T47D (cell line): ENCODE results near the gene ENSA.
A peak's percentile ranks its signal among the peaks of the same experiment; 100 is the strongest.
"Not testable (repeated sequence)": the region's sequence is repeated elsewhere in the genome, so short reads cannot be mapped to it uniquely, and the experiment has no call there.

Experiments used
- DNase-seq, 2 experiments: peaks; one replicate each; pipeline versions ENCODE4 v3.0.0 to v3.0.0-alpha.2; 2011 to 2012; ENCODE audit warnings: low read depth in 1 of 2, low spot score in 1 of 2
- JUND ChIP-seq: IDR thresholded peaks from 2 replicates; pipeline ENCODE4 v1.6.1; 2012; ENCODE audit warnings: low read depth
- in situ Hi-C: cut with HindIII; loops from 2 replicates; pipeline ENCODE4 v1.10.0; 2016; ENCODE audit warnings: low sequenced_read_pairs, low pct_unique_long_range_greater_than_20kb

ENSA gene, protein sequence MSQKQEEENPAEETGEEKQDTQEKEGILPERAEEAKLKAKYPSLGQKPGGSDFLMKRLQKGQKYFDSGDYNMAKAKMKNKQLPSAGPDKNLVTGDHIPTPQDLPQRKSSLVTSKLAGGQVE

DNA sequence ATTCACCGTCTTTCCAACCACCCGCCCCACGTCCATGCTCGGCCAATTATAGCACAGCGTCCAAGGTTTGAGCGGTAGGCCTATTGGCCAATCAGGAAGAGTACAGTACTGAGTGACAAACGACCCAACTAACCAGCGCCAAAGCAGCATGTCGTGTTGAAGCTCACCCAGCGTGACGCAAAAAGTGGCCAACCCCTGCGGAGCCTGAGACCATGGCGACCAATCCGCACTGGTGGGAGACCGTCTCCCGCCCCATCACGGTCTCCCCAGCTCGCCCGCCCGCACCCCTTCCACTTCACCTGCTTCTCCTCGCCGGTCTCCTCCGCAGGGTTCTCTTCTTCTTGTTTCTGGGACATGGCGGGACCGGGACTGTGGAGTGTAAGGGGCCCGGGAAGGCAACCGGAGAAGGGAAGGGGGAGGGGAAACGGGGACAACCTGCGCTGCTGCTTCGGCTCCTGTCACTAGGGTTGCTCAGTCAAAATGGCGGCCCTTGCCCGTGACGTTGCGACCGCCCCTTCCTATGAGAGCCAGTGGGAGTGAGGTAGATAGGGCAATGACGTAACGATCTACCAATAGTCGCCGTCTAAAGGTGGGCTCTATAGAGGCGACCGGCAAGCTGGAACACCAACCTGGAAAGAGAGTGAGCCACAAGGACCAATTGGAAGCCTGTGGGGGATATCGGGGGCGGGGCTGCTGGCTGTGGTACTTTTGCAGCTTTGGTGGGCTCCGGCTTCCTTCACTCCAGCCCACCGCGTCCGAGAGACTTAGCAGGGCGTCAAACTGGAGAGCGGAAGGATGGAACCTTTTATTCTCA, at the start of gene ENSA:
TSS of gene ENSA (minus strand) at position 498 of the 814 bp plus-strand sequence. CDS start at position 356, 142 bp downstream.
- in situ Hi-C loops, result no loop called here
- TF ChIP-seq JUND, result no peak
- peak; percentile 90 to 100 for DNase-seq

DNA sequence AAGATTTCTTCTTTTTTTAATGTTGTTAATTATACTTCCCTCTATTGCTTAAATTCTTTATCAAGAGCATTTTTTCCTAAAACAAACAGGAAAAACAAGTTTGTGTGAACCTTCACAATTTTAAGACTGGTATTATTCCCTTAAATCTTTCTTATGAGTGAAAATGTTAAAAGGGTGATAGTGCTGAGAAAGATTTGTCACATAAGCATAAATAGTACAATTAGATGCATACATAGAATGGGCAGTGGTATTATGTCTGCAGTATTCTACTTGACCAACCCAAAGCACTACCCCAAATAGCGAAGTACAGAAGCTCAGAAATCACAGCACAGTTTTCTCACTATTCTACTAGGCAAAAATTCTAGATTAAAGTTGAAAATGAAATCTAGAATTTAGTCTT, 49.6 kb upstream of the ENSA start:
- TF ChIP-seq JUND, result no peak
- in situ Hi-C loops, result no loop called here
- DNase-seq, result no peak

DNA sequence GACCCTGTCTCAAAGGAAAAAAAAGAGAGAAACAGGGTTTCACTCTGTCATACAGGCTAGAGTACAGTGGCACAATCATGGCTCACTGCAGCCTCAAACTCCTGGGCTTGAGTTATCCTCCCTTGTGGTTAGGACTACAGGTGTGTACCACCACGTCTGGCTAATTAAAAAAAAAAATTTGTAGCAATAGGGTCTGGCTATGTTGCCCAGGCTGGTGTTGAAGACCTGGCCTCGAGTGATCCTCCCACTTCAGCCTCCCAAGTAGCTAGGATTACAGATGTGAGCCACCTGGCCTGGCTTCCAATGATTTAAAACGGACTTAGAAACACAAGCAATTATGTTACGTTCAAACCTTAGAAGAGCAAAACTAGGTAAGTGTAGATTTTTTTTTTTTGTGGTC, 45.5 kb upstream of the ENSA start:
- in situ Hi-C loops, result no loop called here
- TF ChIP-seq JUND, result no peak
- DNase-seq, result no peak

DNA sequence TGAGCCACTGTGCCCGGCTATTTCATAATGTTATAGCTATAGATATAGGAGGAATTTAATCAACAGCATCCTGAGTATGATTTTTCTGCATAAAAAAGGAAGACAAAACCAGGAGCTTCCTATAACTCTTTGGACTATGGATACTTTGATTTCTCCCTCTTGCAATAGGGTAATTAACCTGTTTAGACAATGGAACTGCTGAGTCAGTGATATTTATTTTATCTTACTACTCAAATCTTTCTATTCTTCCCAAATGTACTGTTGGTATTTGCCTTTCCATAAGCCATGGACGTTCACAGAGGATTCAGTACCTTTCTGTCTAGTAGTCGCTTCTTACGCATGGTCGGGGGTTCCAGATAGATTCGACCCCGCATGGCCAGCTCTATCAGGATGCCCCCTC, 33.9 kb upstream of the ENSA start:
- TF ChIP-seq JUND, result no peak
- in situ Hi-C loops, result no loop called here
- DNase-seq, result no peak

DNA sequence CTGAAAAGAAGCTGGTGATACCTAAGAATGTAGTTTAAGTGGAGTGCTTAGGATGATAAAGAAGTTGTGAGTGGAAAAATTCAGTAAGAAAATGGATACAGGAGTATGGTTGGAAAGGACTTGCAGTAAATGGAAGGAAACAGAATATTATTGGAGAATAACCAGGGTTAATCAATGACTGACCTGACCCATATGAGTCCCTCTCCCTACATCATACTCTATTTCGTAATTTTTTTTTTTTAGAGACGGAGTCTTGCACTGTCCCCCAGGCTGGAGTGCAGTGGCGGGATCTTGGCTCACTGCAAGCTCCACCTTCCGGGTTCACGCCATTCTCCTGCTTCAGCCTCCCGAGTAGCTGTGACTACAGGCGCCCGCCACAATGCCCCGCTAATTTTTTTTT, 33.4 kb upstream of the ENSA start:
- in situ Hi-C loops, result no loop called here
- no peak for TF ChIP-seq JUND
- DNase-seq, result no peak

DNA sequence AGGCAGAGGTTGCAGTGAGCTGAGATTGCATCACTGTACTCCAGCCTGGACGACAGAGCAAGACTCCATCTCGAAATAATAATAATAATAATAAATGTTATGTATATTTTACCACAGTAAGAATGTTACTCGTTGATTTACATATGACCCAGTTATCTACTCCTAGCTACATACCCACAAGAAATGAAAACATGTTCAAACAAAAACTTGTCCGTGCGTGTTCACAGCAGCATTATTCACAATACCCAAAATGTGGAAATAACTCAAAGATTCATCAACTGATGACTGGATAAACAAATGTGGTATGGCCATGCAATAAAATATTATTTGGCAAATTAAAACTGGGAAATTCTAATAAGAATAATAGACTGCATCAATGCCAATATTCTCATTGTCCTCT, 31.7 kb upstream of the ENSA start:
- no peak for DNase-seq
- no peak for TF ChIP-seq JUND
- in situ Hi-C loops, result no loop called here

DNA sequence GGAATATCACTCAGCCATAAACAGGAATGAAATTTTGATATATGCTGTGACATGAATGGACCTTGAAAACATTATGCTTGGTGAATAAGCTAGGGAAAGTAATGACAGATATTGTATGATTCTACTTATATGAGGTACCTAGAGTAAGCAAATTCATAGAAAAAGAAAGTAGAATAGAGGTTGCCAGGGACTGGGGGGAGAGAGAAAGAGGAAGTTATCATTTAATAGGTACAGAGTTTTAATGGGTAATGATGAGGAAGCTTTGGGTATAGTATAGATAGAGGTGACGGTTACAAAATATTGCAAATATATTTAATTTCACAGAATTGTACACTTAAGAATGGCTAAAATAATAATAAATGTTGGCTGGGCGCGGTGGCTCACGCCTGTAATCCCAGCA, 31.2 kb upstream of the ENSA start:
- DNase-seq, result no peak
- no peak for TF ChIP-seq JUND
- in situ Hi-C loops, result no loop called here

DNA sequence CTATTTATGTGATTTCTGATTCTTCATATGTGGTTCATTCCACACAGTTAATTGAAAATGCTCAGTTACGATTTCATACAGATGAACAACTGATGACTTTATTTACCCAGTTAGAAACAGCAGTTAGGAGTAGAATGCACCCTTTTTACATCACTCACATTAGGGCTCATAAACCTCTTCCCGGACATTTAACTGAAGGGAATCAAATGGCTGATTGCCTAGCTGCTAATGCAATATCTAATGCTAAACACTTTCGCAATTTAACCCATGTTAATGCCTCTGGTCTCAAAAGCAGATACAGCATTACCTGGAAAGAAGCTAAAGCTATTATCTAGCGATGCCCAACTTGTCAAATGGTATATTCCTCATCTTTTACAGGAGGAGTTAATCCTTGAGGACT, 27.7 kb upstream of the ENSA start:
- DNase-seq, in situ Hi-C loops: not testable (repeated sequence)

DNA sequence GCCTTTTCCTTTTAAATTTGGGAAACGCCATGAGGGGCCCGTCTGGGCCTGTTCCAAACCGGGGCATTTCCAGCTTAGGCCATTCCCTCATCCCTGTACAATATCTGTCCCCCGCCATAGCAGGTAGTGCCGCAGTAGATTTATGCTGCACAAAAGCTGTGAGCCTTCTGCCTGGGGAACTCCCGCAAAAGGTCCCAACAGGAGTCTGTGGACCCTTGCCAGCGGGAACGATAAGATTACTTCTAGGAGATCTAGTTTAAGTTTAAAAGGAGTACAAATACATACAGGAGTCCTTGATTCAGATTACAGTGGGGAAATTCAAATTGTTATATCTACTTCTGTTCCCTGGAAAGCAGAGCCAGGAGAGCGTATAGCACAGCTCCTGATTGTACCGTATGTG, 25.2 kb upstream of the ENSA start:
- in situ Hi-C loops, DNase-seq: not testable (repeated sequence)

DNA sequence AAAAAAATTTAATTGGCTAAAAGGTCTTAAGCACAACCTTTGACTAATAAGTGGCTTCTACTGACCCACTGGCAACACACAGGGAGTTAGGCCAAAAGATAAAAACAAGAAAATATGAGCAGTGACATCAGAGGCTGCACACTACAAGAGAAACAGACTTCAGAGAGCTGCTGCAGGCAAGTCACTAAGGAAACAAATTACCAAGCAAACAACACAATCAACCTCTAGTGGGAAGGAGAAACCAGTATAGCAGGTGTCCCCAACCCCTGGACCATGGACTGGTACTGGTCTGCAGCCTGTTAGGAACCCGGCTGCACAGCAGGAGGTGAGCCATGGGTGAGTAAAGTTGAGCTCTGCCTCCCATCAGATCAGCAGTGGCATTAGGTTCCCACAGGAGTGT, 20.8 kb upstream of the ENSA start:
- in situ Hi-C loops, result no loop called here

DNA sequence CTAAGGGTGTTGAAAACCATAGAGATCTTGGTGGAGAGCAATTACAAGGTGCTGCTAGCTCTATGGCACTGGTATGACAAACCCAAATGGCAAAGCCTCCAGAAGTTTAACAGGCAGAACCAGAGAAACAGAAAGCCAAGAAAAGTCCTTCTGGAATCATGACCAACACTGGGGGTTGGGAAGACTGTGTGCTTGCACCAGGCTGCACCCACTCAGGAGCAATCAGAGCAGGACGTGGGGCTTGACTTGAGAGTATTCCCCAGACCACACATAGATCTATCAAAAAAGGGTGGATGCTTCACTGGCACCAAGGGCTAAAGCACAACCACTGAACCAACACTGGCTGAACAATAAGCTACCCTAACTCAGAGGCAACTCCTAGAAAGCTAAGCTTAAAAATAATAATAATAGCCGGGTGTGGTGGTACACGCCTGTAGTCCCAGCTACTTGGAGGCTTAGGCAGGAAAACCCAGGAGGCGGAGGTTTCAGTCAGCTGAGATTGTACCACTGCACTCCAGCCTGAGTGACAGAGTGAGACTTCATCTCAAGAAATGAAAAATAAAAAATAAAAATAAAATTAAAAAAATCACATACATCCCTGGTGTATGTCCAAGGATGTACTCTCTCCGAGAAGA, 20.1 kb upstream of the ENSA start:
- in situ Hi-C loops, result no loop called here
- no peak for DNase-seq
- TF ChIP-seq JUND, result no peak

More for the DNA sequence above, 20.8 kb upstream of the ENSA start:
- no peak for TF ChIP-seq JUND
- DNase-seq, result peak in 1 of 2 experiments; percentile 82

DNA sequence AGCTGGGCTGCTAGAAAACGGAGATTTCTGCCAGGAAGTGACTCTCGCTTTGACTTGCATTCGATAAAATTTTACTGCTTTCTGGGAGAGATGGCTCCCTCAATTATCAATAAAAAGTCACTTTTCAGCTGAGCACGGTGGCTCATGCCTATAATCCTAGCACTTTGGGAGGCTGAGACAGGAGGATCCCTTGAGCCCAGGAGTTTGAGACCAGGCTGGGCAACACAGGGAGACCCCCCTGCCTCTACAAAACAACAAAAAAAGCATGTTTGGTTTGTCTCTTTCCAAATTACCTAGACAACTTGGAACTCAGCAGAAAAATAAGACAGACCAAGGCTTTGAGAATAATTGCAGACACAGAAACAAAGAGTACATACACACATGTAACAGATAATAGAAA, 12.9 kb upstream of the ENSA start:
- in situ Hi-C loops, result no loop called here
- no peak for DNase-seq
- no peak for TF ChIP-seq JUND

DNA sequence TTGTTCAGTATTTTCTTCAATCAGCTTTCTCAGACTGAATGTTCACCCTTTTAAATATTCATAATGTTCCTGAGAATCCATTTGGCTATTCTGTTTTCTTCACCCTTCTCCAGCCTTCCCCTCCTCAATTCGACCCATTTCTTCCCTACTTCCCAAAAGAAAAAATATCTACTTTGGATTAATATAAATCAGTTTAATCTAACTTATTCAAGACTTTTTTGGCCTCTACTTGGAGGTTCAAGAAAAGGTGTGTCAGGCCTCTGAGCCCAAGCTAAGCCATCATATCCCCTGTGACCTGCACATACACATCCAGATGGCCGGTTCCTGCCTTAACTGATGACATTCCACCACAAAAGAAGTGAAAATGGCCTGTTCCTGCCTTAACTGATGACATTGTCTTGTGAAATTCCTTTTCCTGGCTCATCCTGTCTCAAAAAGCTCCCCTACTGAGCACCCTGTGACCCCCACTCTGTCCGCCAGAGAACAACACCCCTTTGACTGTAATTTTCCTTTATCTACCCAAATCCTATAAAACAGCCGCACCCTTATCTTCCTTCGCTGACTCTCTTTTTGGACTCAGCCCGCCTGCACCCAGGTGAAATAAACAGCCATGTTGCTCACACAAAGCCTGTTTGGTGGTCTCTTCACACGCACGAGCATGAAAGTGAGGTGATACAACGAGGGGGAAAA, 11.9 kb upstream of the ENSA start:
- in situ Hi-C loops, DNase-seq: not testable (repeated sequence)

DNA sequence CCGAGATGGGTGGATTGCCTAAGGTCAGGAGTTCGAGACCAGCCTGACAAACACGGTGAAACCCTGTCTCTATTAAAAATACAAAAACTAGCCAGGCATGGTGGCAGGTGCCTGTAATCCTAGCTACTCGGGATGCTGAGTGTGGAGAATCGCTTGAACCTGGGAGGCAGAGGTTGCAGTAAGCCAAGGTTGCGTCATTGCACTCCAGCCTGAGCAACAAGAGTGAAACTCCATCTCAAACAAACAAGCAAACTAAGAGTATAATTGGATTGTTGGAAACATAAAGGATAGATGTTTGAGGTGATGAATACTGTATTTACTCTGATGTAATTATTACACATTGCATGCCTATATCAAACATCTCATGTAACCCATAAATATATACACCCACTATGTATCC, 9.0 kb upstream of the ENSA start:
- DNase-seq, in situ Hi-C loops: not testable (repeated sequence)

DNA sequence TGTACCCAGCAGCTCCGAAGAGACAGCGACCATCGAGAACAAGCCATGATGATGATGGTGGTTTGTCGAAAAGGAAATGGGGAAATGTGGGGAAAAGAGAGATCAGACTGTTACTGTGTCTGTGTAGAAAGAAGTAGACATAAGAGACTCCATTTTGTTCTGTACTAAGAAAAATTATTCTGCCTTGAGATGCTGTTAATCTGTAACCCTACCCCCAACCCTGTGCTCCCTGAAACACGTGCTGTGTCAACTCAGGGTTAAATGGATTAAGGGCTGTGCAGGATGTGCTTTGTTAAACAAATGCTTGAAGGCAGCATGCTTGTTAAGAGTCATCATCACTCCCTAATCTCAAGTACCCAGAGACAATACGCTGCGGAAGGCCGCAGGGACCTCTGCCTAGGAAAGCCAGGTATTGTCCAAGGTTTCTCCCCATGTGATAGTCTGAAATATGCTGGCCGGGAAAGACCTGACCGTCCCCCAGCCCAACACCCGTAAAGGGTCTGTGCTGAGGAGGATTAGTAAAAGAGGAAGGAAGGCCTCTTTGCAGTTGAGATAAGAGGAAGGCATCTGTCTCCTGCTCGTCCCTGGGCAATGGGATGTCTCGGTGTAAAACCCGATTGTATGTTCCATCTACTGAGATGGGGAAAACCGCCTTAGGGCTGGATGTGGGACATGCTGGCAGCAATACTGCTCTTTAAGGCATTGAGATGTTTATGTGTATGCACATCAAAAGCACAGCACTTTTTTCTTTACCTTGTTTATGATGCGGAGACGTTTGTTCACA, 5.6 kb upstream of the ENSA start:
- in situ Hi-C loops, result not testable (repeated sequence)

More for the DNA sequence above, 5.6 kb upstream of the ENSA start:
- DNase-seq, result not testable (repeated sequence)
